Measurements from ENCODE around the gene PADI2.

PADI2 gene

GRCh38 chr1:17053685-17054410, 65.4 kb downstream of the PADI2 start, which contains the start of gene SDHB:
Gene SDHB, minus strand, starts transcription at chr1:17054032. Its CDS starts 13 bp downstream, at chr1:17054019.
- DNase-seq (ENCODE audit: low read depth), result peak; percentile 98

- DNase-seq (ENCODE audit: low read depth), result no peak
Observed at GRCh38 chr1:17053086-17053684, 66.1 kb downstream of the PADI2 start.

- DNase-seq (ENCODE audit: low read depth), result no peak
Observed at GRCh38 chr1:17052641-17053040, 66.6 kb downstream of the PADI2 start.

DNA sequence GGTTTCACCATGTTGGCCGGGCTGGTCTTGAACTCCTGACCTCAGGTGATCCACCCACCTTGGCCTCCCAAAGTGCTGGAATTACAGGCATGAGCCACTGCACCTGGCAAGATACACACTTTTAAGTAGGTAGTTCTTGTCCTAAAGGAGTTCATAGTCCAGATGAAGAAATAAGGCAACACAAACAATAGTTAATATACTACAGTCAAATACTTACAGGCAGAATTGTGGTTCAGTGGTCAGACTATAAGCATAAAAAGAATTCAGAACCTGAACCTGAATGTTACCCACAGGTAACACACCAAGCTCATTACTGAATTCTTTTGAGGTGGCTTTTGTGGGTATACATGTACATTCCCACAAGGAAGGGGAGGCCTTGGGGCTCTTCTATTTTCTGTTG, 67.2 kb downstream of the PADI2 start:
- DNase-seq (ENCODE audit: low read depth), result no peak

DNA sequence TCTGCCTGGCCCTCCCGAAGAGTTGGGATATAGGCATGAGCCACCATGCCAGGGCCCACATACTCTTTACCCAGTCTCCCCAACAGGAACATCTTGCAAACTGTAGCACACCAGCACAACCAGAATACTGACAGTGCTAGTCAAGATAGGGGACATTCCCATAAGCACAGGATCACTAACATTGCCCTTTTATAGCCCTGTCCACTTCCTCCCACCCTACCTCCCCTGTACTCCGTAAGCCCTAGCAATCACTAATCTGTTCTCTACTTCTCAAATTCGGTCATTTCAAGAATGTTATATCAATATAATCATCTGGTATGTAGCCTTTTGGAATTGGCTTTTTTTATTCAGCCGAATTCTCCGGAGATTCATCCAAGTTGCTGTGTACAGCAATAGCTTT, 71.3 kb downstream of the PADI2 start:
- no peak for DNase-seq (ENCODE audit: low read depth)

GRCh38 chr1:17046334-17046657, 73.0 kb downstream of the PADI2 start:
- no peak for DNase-seq (ENCODE audit: low read depth)

DNA sequence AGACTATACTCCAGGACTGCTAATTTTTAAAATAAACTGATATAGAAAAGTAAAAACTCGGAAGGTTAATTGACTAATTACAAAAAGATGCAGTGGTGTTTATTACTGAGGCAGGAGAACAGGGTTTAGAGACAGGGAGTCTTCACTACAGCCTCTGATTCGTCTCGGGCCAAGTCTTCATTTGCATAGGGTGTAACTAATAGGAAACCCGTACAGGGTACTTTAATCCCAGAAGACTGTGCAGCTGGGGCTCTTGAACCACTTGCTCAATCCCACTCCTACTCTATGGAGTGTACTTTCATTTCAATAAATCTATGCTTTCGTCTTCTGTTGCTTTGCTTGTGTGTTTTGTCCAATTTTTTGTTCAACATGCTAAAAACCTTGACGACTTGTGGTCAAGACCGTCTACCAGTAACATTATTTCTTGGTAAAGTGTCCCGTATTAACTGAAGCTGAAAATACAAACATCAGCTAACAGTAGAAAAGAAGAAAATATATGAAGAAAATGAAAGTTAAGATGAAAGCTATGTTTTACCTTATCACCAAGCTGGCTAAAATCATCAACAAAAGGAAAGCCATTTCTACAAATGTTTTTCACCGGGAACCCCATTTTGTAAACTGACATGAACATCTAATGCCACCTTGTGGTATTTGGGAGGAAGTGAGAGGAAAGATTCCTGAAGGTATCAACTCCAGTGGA, 73.5 kb downstream of the PADI2 start:
- DNase-seq (ENCODE audit: low read depth), result no peak

DNA sequence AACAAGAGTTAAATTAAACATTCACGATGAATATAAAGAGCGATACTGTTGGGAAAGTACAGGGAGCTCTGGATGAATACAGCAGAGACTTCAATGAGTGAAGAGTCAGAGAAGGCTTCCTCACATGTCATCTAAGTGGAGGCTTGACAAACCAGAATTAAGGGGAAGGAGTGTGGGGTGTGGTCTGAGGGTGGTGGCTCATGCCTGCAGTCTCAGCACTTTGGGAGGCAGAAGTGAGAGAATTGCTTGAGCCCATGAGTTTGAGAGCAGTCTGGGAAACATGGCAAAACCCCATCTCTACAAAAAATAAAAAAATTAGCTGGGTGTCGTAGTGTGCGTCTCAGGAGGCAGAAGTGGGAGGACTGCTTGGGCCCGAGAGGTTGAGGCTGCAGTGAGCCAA, 74.1 kb downstream of the PADI2 start:
- no peak for DNase-seq (ENCODE audit: low read depth)

DNA sequence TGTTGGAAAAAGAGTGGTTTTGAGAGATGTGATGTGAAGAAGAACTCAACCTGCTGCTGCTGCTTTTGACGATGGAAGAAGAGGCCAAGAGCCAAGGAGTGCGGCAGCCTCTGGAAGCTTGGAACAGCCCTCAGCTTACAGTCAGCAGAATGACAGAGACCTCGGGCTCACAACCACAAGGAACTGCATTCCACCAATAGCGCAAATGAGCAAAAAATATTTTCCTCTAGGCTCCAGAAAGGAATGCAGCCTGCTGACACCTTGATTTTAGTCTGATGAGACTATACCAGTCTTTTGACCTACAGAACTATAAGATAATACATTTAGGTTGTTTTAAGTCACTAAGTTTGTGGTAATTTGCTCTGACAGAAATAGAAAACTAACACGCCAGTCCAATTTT, 75.6 kb downstream of the PADI2 start:
- DNase-seq (ENCODE audit: low read depth), result no peak

GRCh38 chr1:17040135-17040534, 79.1 kb downstream of the PADI2 start:
- DNase-seq (ENCODE audit: low read depth), result no peak

DNA sequence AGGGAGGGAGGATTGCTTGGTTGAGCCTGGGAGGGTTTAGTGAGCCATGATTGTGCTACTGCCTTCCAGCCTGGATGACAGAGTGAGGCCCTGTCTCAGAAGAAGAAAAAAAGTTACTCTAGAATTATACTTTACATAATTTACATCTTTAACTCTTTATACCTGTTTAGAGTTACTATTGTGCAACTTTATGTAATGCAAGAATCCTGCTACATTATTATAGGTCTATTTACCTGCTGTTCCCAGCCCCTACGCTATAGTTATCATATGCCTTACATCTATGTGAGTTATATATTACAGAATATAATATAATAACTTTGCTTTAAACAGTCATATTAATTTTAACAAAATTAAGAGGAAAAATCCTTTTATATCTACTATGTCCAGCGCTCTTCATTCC, 79.7 kb downstream of the PADI2 start:
- no peak for DNase-seq (ENCODE audit: low read depth)

DNA sequence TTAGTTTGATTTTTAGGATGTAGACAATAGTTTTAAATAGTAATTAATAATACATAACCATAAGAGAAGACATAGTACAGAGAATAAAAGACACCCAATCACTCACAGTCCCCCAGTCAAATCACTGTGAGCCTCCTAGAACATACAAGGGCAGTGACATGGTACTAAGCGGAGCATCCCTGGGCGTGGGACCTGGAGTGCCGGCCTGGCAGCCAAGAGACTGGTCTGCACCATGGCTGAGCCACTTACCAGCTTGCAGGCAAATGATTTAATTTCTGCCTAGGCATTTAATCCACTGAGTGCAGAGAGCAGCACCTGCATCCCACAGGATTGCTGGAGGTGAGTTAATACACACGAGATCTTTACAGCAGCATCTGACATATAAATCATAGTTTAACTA, 85.8 kb downstream of the PADI2 start:
- no peak for DNase-seq (ENCODE audit: low read depth)

- DNase-seq (ENCODE audit: low read depth), result no peak
Observed at GRCh38 chr1:17032741-17033140, 86.5 kb downstream of the PADI2 start.

DNA sequence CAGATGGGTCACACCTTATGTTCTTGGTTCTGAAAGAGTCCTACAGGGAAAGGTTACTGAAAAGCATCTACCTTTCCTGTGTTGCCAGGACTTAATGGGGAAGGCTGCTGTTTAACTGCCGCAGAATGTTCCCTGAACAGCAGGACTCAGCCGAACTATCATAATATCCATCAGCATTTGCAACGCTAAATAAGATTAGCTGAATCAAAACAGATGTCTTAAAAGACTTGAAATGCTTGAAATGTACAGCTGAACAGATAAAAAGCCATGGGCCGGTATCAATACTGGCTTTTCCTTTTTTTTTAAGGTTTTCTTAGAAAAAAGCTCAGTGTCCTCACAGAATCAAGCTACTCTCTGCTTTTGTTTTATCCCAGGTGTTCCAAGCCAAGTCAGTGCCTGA, 87.8 kb downstream of the PADI2 start:
- DNase-seq (ENCODE audit: low read depth), result no peak

- DNase-seq (ENCODE audit: low read depth), result no peak
Observed at GRCh38 chr1:17030206-17030605, 89.0 kb downstream of the PADI2 start.

DNA sequence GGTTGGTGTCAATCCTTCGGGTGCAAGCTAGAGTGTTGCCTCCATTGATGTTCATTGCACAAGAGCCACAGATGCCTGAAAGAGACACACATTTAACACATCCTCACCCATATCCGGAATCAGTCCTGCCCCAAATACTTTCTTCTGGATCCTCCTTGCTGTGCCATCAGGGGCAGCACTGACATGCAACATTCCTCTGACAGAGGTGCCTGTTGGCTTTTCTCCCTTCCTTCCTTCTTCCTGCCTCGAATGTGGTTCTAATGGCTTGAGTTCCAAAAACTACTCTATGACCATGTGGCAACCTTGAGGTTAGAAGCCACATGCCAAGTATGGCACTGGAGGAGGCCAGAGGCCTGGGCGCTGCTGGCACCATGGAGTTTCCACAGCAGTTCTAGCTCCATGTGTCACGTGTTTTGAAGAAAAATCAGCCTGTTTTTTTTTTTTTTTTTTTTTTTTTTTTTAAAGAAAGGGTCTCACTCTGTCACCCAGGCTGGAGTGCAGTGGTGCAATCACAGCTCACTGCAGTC, 90.5 kb downstream of the PADI2 start:
- DNase-seq (ENCODE audit: low read depth), result no peak

- DNase-seq (ENCODE audit: low read depth), result no peak
Observed at GRCh38 chr1:17027900-17028299, 91.4 kb downstream of the PADI2 start.

DNA sequence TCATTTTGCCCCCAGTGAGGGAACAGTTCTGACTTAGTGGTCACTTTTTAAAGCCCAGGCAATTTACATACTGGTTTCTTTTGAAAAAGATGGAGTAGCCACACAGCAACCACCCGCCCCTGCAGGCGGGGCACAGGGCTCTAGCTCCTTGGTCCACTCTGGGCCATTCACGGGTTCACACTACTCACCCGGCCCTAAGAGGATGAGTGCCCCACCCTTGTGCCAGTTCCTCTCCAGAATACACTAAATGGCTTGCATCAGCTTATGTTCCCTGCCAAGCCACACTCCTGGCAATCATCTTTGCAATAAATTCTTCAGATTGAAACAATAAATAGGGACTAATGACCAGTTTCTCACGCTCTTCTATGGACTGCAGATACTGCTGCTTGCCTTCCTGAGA, 91.8 kb downstream of the PADI2 start:
- DNase-seq (ENCODE audit: low read depth), result no peak

DNA sequence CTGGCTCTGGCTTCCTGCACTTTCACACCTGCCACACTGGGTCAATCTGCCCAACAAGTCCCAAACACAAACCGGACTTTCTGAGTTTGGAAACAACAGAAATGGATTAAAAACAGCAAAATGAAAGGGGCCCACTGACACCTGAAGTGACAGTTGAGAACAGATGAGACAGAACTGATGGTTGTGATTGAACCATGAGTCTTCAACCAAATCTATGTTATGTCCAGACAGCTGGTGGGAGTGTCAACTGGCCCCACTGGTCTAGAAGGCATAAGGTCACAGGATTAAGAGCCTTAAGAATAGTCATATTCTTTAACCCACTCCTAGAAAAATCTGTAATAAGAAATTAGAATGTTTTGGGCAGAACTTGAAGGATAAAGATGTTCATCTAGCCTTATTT, 94.5 kb downstream of the PADI2 start:
- no peak for DNase-seq (ENCODE audit: low read depth)

DNA sequence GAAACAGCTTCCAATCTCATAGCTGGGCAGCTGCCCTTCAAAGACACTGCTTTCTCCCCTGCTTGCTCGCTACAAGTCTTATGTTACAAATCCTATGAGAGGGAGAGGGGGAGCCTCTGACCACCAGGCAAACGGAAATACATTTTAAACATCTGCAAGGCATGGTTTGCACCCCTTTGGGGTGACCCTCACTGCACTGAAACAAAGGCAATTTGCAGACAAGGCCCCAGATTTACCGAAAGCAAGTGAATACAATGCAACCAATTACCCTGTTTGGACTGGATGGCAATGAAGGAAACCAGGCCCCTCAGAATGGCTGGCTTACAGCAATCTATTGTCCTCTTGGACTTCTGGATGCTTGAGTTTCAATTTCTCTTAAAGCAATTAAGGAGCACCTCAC, 95.7 kb downstream of the PADI2 start:
- DNase-seq (ENCODE audit: low read depth), result no peak

DNA sequence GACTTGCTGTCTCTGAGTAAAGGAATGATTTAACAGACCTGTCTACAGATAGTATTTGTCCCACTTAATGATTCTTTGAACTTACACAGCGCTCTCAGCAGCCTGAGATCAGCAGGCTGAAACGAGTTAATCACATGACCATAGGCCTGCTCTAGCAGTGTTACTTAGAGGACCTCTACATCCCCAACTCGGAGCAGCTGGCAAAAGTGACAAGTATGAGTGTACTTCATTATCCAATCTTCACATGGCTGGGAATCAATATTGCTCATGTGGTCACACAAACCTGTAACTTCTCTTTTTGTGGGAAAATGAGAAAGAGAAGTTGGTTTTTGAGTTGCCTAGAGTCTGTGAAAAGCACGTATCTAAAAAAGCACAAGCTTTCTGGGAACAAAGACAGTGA, 96.1 kb downstream of the PADI2 start:
- no peak for DNase-seq (ENCODE audit: low read depth)

GRCh38 chr1:17021896-17022295, 97.4 kb downstream of the PADI2 start:
- no peak for DNase-seq (ENCODE audit: low read depth)

DNA sequence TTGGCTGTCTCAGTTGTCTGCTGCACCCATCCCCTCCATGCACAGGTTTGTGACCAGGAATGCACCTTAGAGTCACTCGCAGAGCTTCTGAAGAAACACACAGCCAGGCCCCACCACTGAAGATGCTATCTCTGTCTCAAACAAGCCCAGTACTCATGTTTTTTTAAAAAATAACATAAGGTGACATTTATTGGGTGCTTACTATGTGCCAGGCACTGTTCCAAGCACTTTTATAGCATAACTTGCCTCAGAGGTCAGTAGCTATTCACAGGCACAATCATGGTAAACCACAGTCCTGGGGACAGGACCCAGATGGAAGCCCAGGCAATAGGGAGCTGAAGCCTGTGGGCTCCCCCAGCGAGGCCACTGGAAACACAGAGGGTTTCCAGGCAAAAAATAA, 98.7 kb downstream of the PADI2 start:
- DNase-seq (ENCODE audit: low read depth), result no peak
